Renal cortex interstitium (tissue), 11 donors: Measurements from ENCODE around the gene NFKBIL1. TPM values are rescaled to one million over a fixed set of nuclear protein-coding genes. Genes with fewer than 3 reads are reported as not detected.
"Not testable (repeated sequence)": the region's sequence is repeated elsewhere in the genome, so short reads cannot be mapped to it uniquely, and the experiment has no call there.

Experiments used
- DNase-seq, 11 donors: peaks; one replicate each; pipeline ENCODE4 v3.0.0-alpha.2; 2013; ENCODE audit warnings: low read depth in 9 of 11, low spot score in 4 of 11; ENCODE audit errors: extremely low read depth in 1 of 11
- polyA plus RNA-seq, 3 donors: library from polyadenylated mRNA; unstranded; fragments of 120-200 nt; gene quantifications; one replicate each; pipeline ENCODE4 v1.2.1, GENCODE V29; 2013; ENCODE audit not compliant: insufficient read length in 3 of 3

NFKBIL1 gene
- polyA plus RNA-seq, 3 donors, result 17.0 to 28.4 (median 27.7) TPM

- not testable (repeated sequence) for DNase-seq
Observed at GRCh38 chr6:31551371-31551770, 4.0 kb downstream of the NFKBIL1 start.

DNA sequence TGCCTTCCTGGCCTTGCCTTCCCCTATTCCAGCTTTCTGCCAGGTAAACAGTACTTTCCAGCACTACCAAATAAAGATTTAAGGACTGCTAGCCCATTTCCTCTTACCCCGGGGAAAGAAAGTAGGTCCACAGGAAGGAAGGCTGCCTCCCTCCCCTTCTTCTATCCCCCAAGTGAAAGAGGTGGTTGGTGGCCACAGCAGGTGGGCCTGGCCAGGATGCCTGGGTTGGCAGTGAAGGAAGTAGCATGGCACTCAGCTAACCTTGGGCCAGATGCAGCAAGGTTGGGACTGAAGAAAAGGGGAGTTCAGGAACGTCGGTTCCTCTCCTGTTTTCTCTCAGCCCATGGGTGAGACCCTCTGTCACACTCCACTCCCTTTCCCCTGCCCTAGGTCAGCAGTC is 8.9 kb downstream of the NFKBIL1 start:
- DNase-seq, result no peak

- no peak for DNase-seq
Observed at GRCh38 chr6:31557443-31558317, 10.3 kb downstream of the NFKBIL1 start.

GRCh38 chr6:31558318-31558625 is 10.9 kb downstream of the NFKBIL1 start:
- DNase-seq, result no peak

DNA sequence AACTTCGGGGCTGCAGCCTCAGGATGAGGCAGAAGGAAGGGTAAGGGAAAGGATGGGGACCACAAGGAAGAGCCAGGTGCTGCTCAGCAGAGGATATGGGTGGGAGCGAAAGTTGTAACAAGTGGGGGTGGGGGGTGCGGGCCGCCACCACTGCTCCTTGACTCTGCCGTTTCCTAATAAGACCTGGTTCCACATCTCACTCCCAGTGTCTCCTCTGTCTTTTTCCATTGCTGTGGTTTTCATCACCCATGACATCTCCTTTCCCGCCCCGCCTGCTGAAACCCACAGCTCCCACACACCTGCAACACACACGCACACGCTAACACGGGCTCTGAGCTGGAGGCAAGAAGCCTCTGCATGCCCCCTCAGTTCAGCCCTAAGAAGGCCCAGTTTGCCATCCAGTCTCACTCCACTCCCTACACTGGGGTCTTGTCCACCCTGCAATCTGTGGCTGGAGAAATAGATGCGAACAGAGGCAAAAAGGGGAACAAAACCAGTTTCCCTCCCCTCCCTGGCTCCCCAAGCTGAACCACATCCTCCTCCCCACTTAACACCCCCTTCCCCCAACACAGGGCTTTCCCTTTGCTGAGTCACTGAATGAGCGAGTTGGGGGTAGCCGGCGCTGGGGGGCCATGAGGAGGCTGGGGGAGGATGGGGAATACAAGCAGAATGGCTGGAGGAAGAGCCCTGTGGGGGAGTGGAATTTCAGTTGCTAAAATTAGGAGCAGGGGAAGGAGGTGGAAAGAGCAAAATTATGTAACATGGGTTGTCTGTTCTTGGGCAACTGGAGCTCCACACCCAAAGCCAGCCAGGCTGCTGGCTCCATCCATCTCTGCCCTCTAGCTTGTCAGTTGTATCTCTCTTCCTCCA is 11.5 kb downstream of the NFKBIL1 start:
- DNase-seq, result no peak

GRCh38 chr6:31559606-31559957 is 12.2 kb downstream of the NFKBIL1 start:
- DNase-seq, result no peak

DNA sequence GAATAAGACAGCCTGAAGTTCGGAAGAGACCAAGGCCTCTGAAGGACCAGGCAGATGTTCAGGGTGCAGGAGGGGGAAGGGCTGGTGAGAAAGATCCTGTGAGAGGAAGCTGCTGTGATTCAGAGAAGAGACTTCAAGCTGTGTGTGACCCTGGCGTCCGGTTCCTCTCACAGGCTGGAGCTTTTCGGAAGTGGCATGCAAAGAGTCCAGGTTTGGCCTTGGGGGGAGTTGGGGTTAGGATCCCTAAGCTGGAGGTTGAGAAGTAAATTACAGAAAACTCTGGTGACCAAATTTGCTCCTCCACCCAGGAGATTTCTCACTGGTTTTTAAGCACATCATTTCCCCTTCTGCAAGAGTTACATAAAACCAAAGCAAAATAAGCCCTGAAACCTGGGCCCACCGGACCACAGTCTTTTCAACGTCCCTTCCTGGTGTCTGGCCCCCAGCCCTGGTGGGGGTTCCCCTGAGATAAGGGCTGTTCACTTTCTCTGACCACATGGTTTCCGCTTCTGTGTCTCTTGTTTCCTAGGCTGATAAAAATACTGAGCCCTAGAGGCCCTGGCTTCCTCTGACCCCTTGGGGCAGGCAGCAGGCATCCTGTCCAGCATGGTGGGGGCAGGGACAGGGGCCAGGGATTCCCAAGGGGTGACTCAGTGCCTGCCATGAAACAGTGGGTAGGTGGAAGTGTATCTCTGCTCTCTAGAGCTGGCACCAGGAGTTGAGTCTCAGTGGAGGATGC is 12.7 kb downstream of the NFKBIL1 start:
- DNase-seq, result no peak

GRCh38 chr6:31560697-31561058 is 13.3 kb downstream of the NFKBIL1 start:
- no peak for DNase-seq

DNA sequence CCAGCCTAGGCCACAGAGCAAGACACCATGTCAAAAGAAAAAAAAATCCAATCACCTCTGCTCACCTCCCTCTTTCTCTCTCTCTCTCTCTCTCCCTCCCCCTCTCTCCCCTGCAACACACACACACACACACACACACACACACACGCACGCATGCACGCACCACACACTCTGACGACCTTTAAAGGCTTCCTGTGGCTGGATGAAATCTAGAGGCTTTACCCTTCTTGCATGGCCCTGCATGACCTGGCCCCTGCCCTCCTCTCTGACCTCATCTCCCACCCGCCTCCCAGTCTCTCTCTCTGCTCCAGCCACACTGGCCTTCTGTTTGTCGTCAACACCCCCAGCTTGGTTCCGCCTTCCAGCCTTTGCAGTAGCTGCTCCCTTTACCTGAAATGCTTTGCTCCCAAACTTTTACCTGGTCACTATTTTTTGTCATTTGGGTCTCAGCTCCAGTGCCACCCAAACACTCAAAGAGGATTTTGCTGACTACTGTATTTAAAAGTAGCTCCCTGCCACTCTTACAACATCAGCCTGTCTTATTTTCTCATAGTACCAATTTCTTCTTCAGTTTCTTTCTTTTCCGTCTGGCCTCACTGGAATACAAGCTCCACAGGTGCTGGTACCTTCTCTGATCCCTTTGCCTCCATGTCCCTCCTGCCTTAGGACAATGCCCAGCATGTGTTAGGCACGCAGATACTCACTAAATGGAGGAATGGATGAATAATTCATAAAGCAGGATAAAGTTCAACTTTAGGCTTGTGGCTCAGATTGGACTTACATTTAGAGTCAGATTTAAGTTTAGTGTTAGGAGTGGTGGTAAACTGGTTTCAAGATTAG is 20.3 kb downstream of the NFKBIL1 start:
- no peak for DNase-seq

GRCh38 chr6:31568537-31568961 is 21.1 kb downstream of the NFKBIL1 start:
- no peak for DNase-seq

- DNase-seq, result no peak
Observed at GRCh38 chr6:31569861-31570536, 22.6 kb downstream of the NFKBIL1 start.

- DNase-seq, result no peak
Observed at GRCh38 chr6:31572041-31572911, 24.9 kb downstream of the NFKBIL1 start, which contains the start of gene LTA. TSS of gene LTA (plus strand) at chr6:31572289. CDS start at chr6:31572743, 454 bp downstream.

DNA sequence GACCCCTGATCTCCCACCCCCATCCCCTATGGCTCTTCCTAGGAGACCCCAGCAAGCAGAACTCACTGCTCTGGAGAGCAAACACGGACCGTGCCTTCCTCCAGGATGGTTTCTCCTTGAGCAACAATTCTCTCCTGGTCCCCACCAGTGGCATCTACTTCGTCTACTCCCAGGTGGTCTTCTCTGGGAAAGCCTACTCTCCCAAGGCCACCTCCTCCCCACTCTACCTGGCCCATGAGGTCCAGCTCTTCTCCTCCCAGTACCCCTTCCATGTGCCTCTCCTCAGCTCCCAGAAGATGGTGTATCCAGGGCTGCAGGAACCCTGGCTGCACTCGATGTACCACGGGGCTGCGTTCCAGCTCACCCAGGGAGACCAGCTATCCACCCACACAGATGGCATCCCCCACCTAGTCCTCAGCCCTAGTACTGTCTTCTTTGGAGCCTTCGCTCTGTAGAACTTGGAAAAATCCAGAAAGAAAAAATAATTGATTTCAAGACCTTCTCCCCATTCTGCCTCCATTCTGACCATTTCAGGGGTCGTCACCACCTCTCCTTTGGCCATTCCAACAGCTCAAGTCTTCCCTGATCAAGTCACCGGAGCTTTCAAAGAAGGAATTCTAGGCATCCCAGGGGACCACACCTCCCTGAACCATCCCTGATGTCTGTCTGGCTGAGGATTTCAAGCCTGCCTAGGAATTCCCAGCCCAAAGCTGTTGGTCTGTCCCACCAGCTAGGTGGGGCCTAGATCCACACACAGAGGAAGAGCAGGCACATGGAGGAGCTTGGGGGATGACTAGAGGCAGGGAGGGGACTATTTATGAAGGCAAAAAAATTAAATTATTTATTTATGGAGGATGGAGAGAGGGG is 26.1 kb downstream of the NFKBIL1 start:
- no peak for DNase-seq

- no peak for DNase-seq
Observed at GRCh38 chr6:31574106-31575061, 27.0 kb downstream of the NFKBIL1 start.

GRCh38 chr6:31575335-31575901 is 28.0 kb downstream of the NFKBIL1 start, which contains the start of gene TNF:
TSS of gene TNF (plus strand) at chr6:31575565. CDS start at chr6:31575742, 177 bp downstream.
- DNase-seq, result no peak
